GM12878 (cell line): ENCODE data around the gene TRAF3IP1.

ENCODE experiments used
- ATF7 ChIP-seq: fragments of 450-650 bp; IDR thresholded peaks from 2 replicates; pipeline ENCODE4 v1.6.1; 2016; ENCODE audit warnings: low read depth, mild to moderate bottlenecking
- EP300 ChIP-seq, 2 experiments: fragments of 150-350 bp in 1 of 2; IDR thresholded peaks; 2 replicates each; pipeline ENCODE4 v1.6.1; 2011 to 2012; ENCODE audit warnings: low read depth in 2 of 2, low read length in 2 of 2, borderline replicate concordance in 1 of 2, improper control_type of control experiment in 1 of 2, inconsistent platforms in 1 of 2; ENCODE audit not compliant: control insufficient read depth in 1 of 2
- EZH2 ChIP-seq: IDR thresholded peaks from 2 replicates; pipeline ENCODE4 v1.6.1; 2012; ENCODE audit warnings: low read depth, mild to moderate bottlenecking, control low read depth, inconsistent platforms, low read length, borderline replicate concordance; ENCODE audit not compliant: control insufficient read depth
- KLF5 ChIP-seq: fragments of 450-650 bp; IDR thresholded peaks from 2 replicates; pipeline ENCODE4 v1.6.1; 2014; ENCODE audit warnings: mild to moderate bottlenecking; ENCODE audit not compliant: partially characterized antibody
- MEF2A ChIP-seq: IDR thresholded peaks from 2 replicates; pipeline ENCODE4 v1.6.1; 2011; ENCODE audit warnings: low read depth, mild to moderate bottlenecking, low read length, moderate library complexity; ENCODE audit not compliant: insufficient read depth
- POLR2A ChIP-seq: IDR thresholded peaks from 2 replicates; pipeline ENCODE4 v1.6.1; 2011; ENCODE audit warnings: low read depth, mild to moderate bottlenecking, low read length
- SREBF2 ChIP-seq: IDR thresholded peaks from 2 replicates; pipeline ENCODE4 v1.6.1; 2012; ENCODE audit warnings: mild to moderate bottlenecking, low read length
- TF ChIP-seq, protein P1 (sequence below): IDR thresholded peaks from 2 replicates; pipeline ENCODE4 v1.6.1; 2012; ENCODE audit warnings: low read depth, low read length, improper control_type of control experiment
- TF ChIP-seq, protein P2 (sequence below), 3 experiments: IDR thresholded peaks in 2 of 3; conservative IDR thresholded peaks in 1 of 3; 2 replicates each; pipeline ENCODE4 v1.5.1; 2011; ENCODE audit warnings: low read depth in 3 of 3, low read length in 3 of 3, mild to moderate bottlenecking in 3 of 3, control low read depth in 2 of 3, moderate library complexity in 2 of 3, inconsistent platforms in 1 of 3, mixed read lengths in 1 of 3; ENCODE audit not compliant: control insufficient read depth in 2 of 3, insufficient read depth in 1 of 3; ENCODE audit errors: extremely low read depth in 1 of 3
- TF ChIP-seq, protein P3 (sequence below): IDR thresholded peaks from 2 replicates; pipeline ENCODE4 v1.6.1; 2012; ENCODE audit warnings: mild to moderate bottlenecking, low read depth, low read length

DNA sequence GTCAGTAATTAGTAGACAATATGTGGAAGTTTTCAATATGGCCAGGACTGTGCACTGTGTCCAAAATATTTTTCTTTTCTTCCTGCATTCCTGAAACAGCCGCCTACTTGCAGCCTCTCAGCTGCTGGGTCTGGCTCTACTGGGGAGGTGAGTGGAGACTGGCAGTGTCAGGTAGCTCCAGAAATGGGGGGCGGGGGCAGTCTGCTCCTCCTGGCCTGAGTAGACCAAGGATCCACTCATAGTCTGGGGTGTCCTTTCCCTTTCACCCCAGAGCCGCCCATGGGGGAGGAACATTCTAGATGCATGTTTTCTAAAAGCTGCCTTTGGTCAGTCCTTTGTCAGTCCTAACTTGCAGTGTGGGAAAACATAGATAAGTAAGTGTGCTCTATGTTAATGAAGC lies 23.7 kb downstream of the TRAF3IP1 start:
- TF ChIP-seq POLR2A (no peak), SREBF2 (no peak), EZH2 (no peak), KLF5 (no peak), MEF2A (no peak), EP300 (IDR thresholded peaks at IDR 0.05; ENCODE audit: borderline replicate concordance in 1 of 2, control insufficient read depth in 1 of 2, low read depth in 2 of 2, low read length in 2 of 2) (no peak), ATF7 (no peak)
- TF ChIP-seq, protein P1, sequence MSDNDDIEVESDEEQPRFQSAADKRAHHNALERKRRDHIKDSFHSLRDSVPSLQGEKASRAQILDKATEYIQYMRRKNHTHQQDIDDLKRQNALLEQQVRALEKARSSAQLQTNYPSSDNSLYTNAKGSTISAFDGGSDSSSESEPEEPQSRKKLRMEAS = no peak
- TF ChIP-seq, protein P2, sequence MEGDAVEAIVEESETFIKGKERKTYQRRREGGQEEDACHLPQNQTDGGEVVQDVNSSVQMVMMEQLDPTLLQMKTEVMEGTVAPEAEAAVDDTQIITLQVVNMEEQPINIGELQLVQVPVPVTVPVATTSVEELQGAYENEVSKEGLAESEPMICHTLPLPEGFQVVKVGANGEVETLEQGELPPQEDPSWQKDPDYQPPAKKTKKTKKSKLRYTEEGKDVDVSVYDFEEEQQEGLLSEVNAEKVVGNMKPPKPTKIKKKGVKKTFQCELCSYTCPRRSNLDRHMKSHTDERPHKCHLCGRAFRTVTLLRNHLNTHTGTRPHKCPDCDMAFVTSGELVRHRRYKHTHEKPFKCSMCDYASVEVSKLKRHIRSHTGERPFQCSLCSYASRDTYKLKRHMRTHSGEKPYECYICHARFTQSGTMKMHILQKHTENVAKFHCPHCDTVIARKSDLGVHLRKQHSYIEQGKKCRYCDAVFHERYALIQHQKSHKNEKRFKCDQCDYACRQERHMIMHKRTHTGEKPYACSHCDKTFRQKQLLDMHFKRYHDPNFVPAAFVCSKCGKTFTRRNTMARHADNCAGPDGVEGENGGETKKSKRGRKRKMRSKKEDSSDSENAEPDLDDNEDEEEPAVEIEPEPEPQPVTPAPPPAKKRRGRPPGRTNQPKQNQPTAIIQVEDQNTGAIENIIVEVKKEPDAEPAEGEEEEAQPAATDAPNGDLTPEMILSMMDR (IDR thresholded peaks at IDR 0.05 in 2 of 3, conservative IDR thresholded peaks at IDR 0.05 in 1 of 3; ENCODE audit: control insufficient read depth in 2 of 3, extremely low read depth in 1 of 3, insufficient read depth in 1 of 3, low read depth in 3 of 3, low read length in 3 of 3) = no peak
- TF ChIP-seq, protein P3, sequence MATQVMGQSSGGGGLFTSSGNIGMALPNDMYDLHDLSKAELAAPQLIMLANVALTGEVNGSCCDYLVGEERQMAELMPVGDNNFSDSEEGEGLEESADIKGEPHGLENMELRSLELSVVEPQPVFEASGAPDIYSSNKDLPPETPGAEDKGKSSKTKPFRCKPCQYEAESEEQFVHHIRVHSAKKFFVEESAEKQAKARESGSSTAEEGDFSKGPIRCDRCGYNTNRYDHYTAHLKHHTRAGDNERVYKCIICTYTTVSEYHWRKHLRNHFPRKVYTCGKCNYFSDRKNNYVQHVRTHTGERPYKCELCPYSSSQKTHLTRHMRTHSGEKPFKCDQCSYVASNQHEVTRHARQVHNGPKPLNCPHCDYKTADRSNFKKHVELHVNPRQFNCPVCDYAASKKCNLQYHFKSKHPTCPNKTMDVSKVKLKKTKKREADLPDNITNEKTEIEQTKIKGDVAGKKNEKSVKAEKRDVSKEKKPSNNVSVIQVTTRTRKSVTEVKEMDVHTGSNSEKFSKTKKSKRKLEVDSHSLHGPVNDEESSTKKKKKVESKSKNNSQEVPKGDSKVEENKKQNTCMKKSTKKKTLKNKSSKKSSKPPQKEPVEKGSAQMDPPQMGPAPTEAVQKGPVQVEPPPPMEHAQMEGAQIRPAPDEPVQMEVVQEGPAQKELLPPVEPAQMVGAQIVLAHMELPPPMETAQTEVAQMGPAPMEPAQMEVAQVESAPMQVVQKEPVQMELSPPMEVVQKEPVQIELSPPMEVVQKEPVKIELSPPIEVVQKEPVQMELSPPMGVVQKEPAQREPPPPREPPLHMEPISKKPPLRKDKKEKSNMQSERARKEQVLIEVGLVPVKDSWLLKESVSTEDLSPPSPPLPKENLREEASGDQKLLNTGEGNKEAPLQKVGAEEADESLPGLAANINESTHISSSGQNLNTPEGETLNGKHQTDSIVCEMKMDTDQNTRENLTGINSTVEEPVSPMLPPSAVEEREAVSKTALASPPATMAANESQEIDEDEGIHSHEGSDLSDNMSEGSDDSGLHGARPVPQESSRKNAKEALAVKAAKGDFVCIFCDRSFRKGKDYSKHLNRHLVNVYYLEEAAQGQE = no peak
